K562 (cell line): ENCODE measurements around the gene MACROD2. TPM values are rescaled to one million over a fixed set of nuclear protein-coding genes. Genes with fewer than 3 reads are reported as not detected.

Experiments used
- ATAC-seq: fragments of 200-7000 bp; cut with Tn5 transposase; 3 replicates; pipeline ENCODE4 v1.9.1; 2020; ENCODE audit warnings: moderate library complexity
- BruUV-seq: library from RNA; stranded (reverse); fragments of 400-500 nt; replicated peaks from 2 replicates; lab custom pipeline; 2021; lab: Mats Ljungman, UMichigan
- CTCF ChIA-PET: fragments of 300-600 bp; formaldehyde crosslinking; extraction: SDS; loops from one replicate; lab custom pipeline; 2021; ENCODE audit warnings: low intra/inter-chr PET ratio; lab: Yijun Ruan, JAX
- POLR2A ChIA-PET: fragments of 300-600, 350-650 bp; sonication (Branson Sonifier 250); formaldehyde crosslinking; extraction: SDS; loops from one replicate; lab custom pipeline; 2021; ENCODE audit warnings: antibody characterized with exemption, inconsistent platforms; lab: Yijun Ruan, JAX
- DNase-seq, 4 experiments: peaks; one replicate each; pipeline versions ENCODE4 v3.0.0 to v3.0.0-alpha.2; 2011 to 2018; ENCODE audit warnings: low spot score in 3 of 4, mixed read lengths in 3 of 4; ENCODE audit errors: extremely low read depth in 1 of 4
- FAIRE-seq: peaks from 2 replicates; lab custom pipeline; 2011; peaks lifted over from hg19 to GRCh38; lab: Jason Lieb, UNC
- H2AFZ ChIP-seq: 2 replicates; pipeline ENCODE4 v1.6.0; 2011; ENCODE audit warnings: low read depth, low read length, control low read depth, inconsistent platforms
- H3K27ac ChIP-seq: fragments of 200-600 bp; 3 replicates; pipeline ENCODE4 v1.8.0; 2011; ENCODE audit warnings: low read depth, mild to moderate bottlenecking, control low read depth, inconsistent platforms, low read length, moderate library complexity, mixed read lengths; ENCODE audit errors: extremely low read depth
- H3K27me3 ChIP-seq, 2 experiments: fragments of 300-600 bp in 1 of 2; 2 replicates in 1 of 2; 3 replicates in 1 of 2; pipeline versions ENCODE4 v1.6.0 to v1.8.0; 2011; ENCODE audit warnings: inconsistent platforms in 2 of 2, low read length in 2 of 2, mild to moderate bottlenecking in 1 of 2, mixed read lengths in 1 of 2, moderate library complexity in 1 of 2; ENCODE audit not compliant: control insufficient read depth in 2 of 2, insufficient read depth in 2 of 2
- H3K36me3 ChIP-seq: fragments of 300-600 bp; 3 replicates; pipeline ENCODE4 v1.8.0; 2011; ENCODE audit warnings: mild to moderate bottlenecking, low read length, inconsistent platforms; ENCODE audit not compliant: control insufficient read depth, insufficient read depth
- H3K4me1 ChIP-seq, 2 experiments: fragments of 200-600 bp in 1 of 2; replicated peaks in 1 of 2; 2 replicates in 1 of 2; 3 replicates in 1 of 2; pipeline versions ENCODE4 v1.5.1 to v1.8.0; 2011; ENCODE audit warnings: inconsistent platforms in 2 of 2, low read length in 2 of 2, mild to moderate bottlenecking in 1 of 2, mixed read lengths in 1 of 2, moderate library complexity in 1 of 2; ENCODE audit not compliant: control insufficient read depth in 2 of 2, insufficient read depth in 2 of 2
- H3K4me2 ChIP-seq: 2 replicates; pipeline ENCODE4 v1.6.1; 2011; ENCODE audit warnings: low read length, control low read depth, inconsistent platforms, mixed read lengths; ENCODE audit not compliant: insufficient read depth
- H3K4me3 ChIP-seq: fragments of 200-600 bp; sonication (generic), shearing (Covaris generic); 2 replicates; pipeline ENCODE4 v1.5.1; 2016; ENCODE audit warnings: control low read depth, inconsistent platforms
- H3K79me2 ChIP-seq: fragments of 200-600 bp; 3 replicates; pipeline ENCODE4 v1.8.0; 2011; ENCODE audit warnings: low read length, inconsistent platforms; ENCODE audit not compliant: control insufficient read depth, insufficient read depth
- H3K9ac ChIP-seq, 2 experiments: 2 replicates each; pipeline versions ENCODE4 v1.6.0 to v1.6.1; 2011; ENCODE audit warnings: low read depth in 2 of 2, low read length in 2 of 2, control low read depth in 1 of 2, inconsistent platforms in 1 of 2, mild to moderate bottlenecking in 1 of 2, mixed read lengths in 1 of 2; ENCODE audit not compliant: insufficient read depth in 1 of 2
- H3K9me1 ChIP-seq: one replicate; pipeline ENCODE4 v1.6.0; 2011; ENCODE audit warnings: inconsistent platforms, mild to moderate bottlenecking, low read length, moderate library complexity; ENCODE audit not compliant: control insufficient read depth, insufficient read depth
- H3K9me3 ChIP-seq: replicated peaks from 2 replicates; pipeline ENCODE4 v1.5.1; 2011; ENCODE audit warnings: low read depth, low read length, inconsistent platforms; ENCODE audit not compliant: control insufficient read depth, insufficient read depth
- H4K20me1 ChIP-seq: replicated peaks from 2 replicates; pipeline ENCODE4 v1.6.1; 2011; ENCODE audit warnings: low read length, inconsistent platforms, mixed read lengths; ENCODE audit not compliant: control insufficient read depth, insufficient read depth
- FOXP1 ChIP-seq: sonication (generic); formaldehyde crosslinking; IDR thresholded peaks from 2 replicates; pipeline ENCODE4 v1.8.0; 2022; ENCODE audit warnings: mild to moderate bottlenecking, missing genetic modification reagents
- GATA2 ChIP-seq: sonication (generic); formaldehyde crosslinking; IDR thresholded peaks from 2 replicates; pipeline ENCODE4 v1.4.0; 2020; ENCODE audit warnings: mild to moderate bottlenecking, missing genetic modification reagents
- PML ChIP-seq: IDR thresholded peaks from 2 replicates; pipeline ENCODE4 v1.6.1; 2012; ENCODE audit warnings: low read length, inconsistent platforms
- POLR2H ChIP-seq: IDR thresholded peaks from 2 replicates; pipeline ENCODE4 v1.6.1; 2016; ENCODE audit warnings: missing genetic modification characterization, low read depth, mild to moderate bottlenecking, control low read depth, missing compliant biosample characterization, moderate library complexity
- RAD51 ChIP-seq: fragments of 450-650 bp; IDR thresholded peaks from 2 replicates; pipeline ENCODE4 v1.7.1; 2016; ENCODE audit warnings: low read depth, mild to moderate bottlenecking, borderline replicate concordance
- SMAD2 ChIP-seq: fragments of 150-350 bp; IDR thresholded peaks from 2 replicates; pipeline ENCODE4 v1.6.1; 2014; ENCODE audit warnings: low read depth, mild to moderate bottlenecking, low read length
- TBL1XR1 ChIP-seq, 2 experiments: IDR thresholded peaks; 2 replicates each; pipeline ENCODE4 v1.6.1; 2012; ENCODE audit warnings: improper control_type of control experiment in 2 of 2, low read length in 2 of 2, mild to moderate bottlenecking in 1 of 2
- TBP ChIP-seq: optimal IDR thresholded peaks from 2 replicates; pipeline ENCODE3; 2011; ENCODE audit warnings: low read depth, low read length, improper control_type of control experiment
- ZNF232 ChIP-seq: sonication (generic); formaldehyde crosslinking; IDR thresholded peaks from 2 replicates; pipeline ENCODE4 v1.8.0; 2022; ENCODE audit warnings: mild to moderate bottlenecking, missing genetic modification reagents
- ZNF707 ChIP-seq: fragments of 250-450 bp; sonication (Bioruptor Pico); conservative IDR thresholded peaks from 2 replicates; pipeline ENCODE4 v1.8.0; 2022; ENCODE audit warnings: inconsistent platforms, mild to moderate bottlenecking, moderate library complexity
- WGBS: fragments of 100-300 bp; shearing (Covaris generic); methylation state at CpG from one replicate; pipeline ENCODE4 v1.1.6; 2016; ENCODE audit warnings: low coverage, mixed read lengths; ENCODE audit not compliant: insufficient coverage; ENCODE audit errors: missing lambda C conversion rate; 5-methylcytosine and 5-hydroxymethylcytosine counted together
- in situ Hi-C: fragments of 300-500 bp; cut with MboI; formaldehyde crosslinking; loops from 4 replicates; pipeline ENCODE4 v1.15.0; 2018; ENCODE audit warnings: inconsistent platforms, mixed read lengths
- intact Hi-C: fragments of 100-400 bp; cut with micrococcal nuclease; formaldehyde crosslinking; loops from 2 replicates; pipeline ENCODE4 v1.14.2; 2022
- polyA plus RNA-seq, 8 experiments: library from polyadenylated mRNA; depleted of rRNA in 4 of 8; stranded (reverse) in 5 of 8; unstranded in 3 of 8; fragments of >200 nt; fragmentation: Nextera tagmentation in 2 of 8; fragmentation: Illumina TruSeq in 1 of 8; extraction: Ambion mirVana in 2 of 8; extraction: Trizol in 1 of 8; gene quantifications; 2 replicates each; pipeline versions ENCODE4 v1.2.1 to v1.2.3, GENCODE V29; 2011 to 2014; ENCODE audit warnings: inconsistent platforms in 1 of 8, missing spikeins in 1 of 8
- total RNA-seq, 7 experiments: library from RNA; depleted of rRNA in 6 of 7; stranded (reverse); fragments of >200 nt in 6 of 7; fragmentation: Illumina TruSeq in 2 of 7; extraction: Trizol in 2 of 7; gene quantifications; 2 replicates each; pipeline versions ENCODE4 v1.2.1 to v1.2.3, GENCODE V29; 2011 to 2021; ENCODE audit warnings: low replicate concordance in 1 of 7
- TF ChIP-seq, protein P1 (sequence below): fragments of 450-650 bp; conservative IDR thresholded peaks from 2 replicates; pipeline ENCODE4 v1.6.1; 2016; ENCODE audit warnings: missing genetic modification characterization, low read depth, mild to moderate bottlenecking, missing compliant biosample characterization, moderate library complexity
- TF ChIP-seq, protein P2 (sequence below): fragments of 450-650 bp; IDR thresholded peaks from 2 replicates; pipeline ENCODE4 v1.6.1; 2017; ENCODE audit warnings: mild to moderate bottlenecking, moderate library complexity

Gene MACROD2
- total and polyA plus RNA-seq, 9 of the 15 experiments (the other 6 are each of a cell fraction or from before 2014, with no cell fraction given): not detected

GRCh38 chr20:15938847-15939246, 1943.5 kb downstream of the MACROD2 start:
- no TSS peak for BruUV-seq
- CTCF ChIA-PET: no interaction called here
- no peak overlapping the region for H3K27ac ChIP-seq
- no peaks in the 10 kb centered on the region for H3K79me2 ChIP-seq
- H3K4me1 ChIP-seq: no peaks in the 10 kb centered on the region
- WGBS: 0% methylated on average over 1 of the region's 1 CpG
- H3K9me3 ChIP-seq: no peaks in the 10 kb centered on the region
- FAIRE-seq (no peak), ATAC-seq (no peak), DNase-seq (no peak)
- TF ChIP-seq POLR2H (tag): no peak
- TF ChIP-seq ZNF707: no peak
- TF ChIP-seq ZNF232: no peak
- no peak for TF ChIP-seq FOXP1 (CRISPR knock-in tag)
- TF ChIP-seq, protein P1, sequence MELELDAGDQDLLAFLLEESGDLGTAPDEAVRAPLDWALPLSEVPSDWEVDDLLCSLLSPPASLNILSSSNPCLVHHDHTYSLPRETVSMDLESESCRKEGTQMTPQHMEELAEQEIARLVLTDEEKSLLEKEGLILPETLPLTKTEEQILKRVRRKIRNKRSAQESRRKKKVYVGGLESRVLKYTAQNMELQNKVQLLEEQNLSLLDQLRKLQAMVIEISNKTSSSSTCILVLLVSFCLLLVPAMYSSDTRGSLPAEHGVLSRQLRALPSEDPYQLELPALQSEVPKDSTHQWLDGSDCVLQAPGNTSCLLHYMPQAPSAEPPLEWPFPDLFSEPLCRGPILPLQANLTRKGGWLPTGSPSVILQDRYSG (tag): no peak
- no peak for TF ChIP-seq SMAD2
- no peak for TF ChIP-seq GATA2
- no peak for TF ChIP-seq TBP
- TF ChIP-seq, protein P2, sequence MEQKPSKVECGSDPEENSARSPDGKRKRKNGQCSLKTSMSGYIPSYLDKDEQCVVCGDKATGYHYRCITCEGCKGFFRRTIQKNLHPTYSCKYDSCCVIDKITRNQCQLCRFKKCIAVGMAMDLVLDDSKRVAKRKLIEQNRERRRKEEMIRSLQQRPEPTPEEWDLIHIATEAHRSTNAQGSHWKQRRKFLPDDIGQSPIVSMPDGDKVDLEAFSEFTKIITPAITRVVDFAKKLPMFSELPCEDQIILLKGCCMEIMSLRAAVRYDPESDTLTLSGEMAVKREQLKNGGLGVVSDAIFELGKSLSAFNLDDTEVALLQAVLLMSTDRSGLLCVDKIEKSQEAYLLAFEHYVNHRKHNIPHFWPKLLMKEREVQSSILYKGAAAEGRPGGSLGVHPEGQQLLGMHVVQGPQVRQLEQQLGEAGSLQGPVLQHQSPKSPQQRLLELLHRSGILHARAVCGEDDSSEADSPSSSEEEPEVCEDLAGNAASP: no peak
- no peak for TF ChIP-seq RAD51
- TF ChIP-seq TBL1XR1 (IDR thresholded peaks at IDR 0.05; ENCODE audit: low read length in 2 of 2): no peak
- TF ChIP-seq PML: no peak
- POLR2A ChIA-PET: no interaction called here
- no peaks in the 10 kb centered on the region for H3K9me1 ChIP-seq
- no peak overlapping the region for H2AFZ ChIP-seq
- H4K20me1 ChIP-seq: no peaks in the 10 kb centered on the region
- no peak overlapping the region for H3K9ac ChIP-seq
- no peak overlapping the region for H3K4me2 ChIP-seq
- intact Hi-C loops: no loop called here
- H3K4me3 ChIP-seq: no peak overlapping the region
- H3K27me3 ChIP-seq: no peaks in the 10 kb centered on the region
- H3K36me3 ChIP-seq: no peaks in the 10 kb centered on the region
- in situ Hi-C loops: no loop called here
